Measurements from ENCODE around the gene BRD3.
"Not testable (repeated sequence)": the region's sequence is repeated elsewhere in the genome, so short reads cannot be mapped to it uniquely, and the experiment has no call there.

Gene BRD3

DNA sequence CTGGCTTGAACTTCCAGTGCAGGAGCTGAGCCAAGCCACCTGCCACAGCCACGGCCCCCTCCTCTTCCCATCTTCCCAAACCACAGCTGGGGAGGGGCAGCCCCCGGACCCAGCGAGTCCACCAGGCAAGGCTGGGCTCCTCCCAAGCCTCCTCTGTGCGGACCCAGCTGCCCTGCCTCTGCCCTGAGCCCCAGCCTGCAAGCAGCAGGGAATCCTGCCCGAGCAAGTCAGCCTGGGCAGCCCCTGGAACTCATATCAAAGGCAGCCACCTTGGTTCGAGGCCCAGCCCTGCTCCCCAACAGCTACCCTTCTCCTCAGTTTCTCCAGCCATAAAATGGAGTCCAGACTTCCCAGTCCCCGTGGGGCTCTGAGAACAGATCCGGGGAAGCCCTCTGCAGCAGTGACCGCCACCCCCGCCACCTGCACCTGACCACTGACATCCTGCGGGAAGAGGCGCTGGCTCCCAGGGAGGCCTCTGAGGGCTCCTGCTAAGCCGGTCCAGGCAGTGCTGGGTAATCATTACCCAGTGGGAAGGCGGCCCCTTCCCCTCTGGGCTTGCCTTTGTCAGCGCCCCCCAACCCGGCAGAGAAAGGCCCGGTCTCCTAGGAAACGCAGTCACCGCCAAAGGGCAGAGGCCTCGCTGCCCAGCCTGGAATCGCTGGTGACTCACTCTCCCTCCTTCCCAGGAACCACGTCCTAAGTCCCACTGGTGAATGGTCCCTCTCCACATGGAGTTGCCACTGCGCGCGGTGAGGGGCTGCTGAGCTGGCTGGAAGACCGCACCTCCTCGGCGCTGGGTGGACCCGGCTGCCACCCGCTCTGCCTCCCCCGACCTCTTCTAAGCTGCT lies 77.2 kb downstream of the BRD3 start:
- peak; percentile 19 for DNase-seq

GRCh38 chr9:133989625-133990365 lies 78.0 kb downstream of the BRD3 start:
- no peak for DNase-seq

- not testable (repeated sequence) for DNase-seq
Observed at GRCh38 chr9:133988771-133989170, 79.1 kb downstream of the BRD3 start.

- no peak for DNase-seq
Observed at GRCh38 chr9:133987946-133988665, 79.7 kb downstream of the BRD3 start.

GRCh38 chr9:133987446-133987788 lies 80.4 kb downstream of the BRD3 start:
- DNase-seq = no peak

DNA sequence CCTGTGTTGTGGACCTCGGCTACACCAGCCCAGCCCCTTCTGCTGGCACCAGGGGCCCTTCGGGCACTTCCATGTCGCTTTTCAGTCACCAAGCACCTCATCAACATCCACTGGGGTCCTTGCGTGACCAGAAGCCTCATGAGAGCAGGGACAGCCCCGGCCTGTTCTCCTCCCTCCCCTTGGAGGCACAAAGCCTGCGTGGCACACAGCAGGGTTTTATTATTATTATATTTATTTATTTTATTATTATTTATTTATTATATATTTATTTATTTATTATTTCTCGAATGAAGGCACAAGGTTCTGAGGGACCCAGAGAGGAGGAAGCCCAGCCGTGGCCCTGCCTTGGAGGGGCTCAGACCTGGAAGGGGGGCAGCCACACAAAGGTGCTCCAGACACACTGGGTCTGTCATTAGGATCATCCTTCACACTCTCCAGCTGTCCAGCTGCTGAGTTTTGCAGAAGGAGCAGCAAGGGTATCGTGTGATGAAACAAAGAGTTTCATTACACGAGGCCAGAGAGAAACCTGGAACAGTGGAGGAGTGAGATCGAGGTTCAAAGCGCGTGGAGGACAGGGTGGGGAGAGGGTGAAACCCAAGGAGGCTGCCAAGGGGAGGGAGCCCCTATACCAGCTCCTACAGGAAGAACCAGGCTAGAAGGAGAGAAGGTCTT lies 80.9 kb downstream of the BRD3 start:
- DNase-seq = no peak

DNA sequence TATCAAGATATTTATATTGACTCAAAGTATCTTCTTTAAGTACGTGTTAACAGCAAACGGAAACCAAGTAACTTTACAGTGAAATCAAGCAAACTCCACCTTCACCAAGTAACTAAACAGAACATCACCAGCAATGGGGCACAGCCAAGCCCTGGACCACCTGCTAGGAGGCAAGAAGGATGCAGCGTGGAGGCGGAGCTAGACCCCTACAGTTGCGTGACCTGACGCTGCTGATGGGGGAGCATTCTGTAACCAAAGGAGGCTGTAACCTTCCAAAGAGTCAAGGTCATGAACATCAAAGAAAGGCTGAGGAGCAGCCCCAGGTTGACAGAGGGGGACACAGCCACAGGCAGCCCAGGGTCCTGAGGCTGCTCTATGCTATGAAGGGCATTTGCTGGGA lies 81.8 kb downstream of the BRD3 start:
- no peak for DNase-seq

GRCh38 chr9:133982971-133983720 lies 84.7 kb downstream of the BRD3 start:
- no peak for DNase-seq

GRCh38 chr9:133981958-133982681 lies 85.7 kb downstream of the BRD3 start:
- DNase-seq = no peak

GRCh38 chr9:133981589-133981957 lies 86.3 kb downstream of the BRD3 start:
- no peak for DNase-seq

DNA sequence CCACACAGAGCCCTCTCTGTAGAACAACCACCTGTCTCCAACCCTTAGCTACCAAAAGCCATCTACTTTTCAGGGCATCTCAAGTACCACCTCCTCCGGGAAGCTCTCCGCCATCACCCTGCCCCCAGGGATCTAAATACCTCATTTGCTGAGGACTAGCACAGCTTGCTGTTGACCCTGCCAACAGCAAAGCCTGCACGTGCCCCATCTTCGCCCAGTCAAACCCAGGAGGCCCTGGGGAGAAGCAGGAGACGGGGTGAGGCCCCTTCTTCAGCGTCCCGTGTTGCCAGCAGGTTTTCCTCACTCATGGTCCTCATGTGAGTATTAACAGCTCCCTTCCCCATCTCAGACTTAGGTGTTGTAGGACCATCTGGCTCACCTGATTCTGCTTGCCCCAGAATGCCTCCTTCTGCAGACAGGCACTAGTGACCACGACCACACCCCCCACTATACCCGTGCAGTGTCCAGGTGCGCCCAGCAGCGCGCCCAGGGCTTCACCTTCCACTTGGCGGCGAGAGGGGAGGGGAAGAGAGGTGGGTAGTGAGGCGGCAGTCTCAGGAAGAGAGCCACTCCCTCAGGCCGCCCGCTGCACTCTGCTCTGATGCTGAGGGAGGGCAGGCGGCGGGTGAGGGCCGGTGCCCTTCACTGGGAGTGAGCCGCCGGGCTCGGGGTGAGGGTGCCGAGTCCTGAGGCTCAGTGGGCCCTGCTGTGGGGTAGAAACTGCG lies 86.8 kb downstream of the BRD3 start:
- no peak for DNase-seq
